Liver (tissue), 3 donors: ENCODE measurements around the gene EMID1.

Experiments used
- EGR1 ChIP-seq, 2 donors: IDR thresholded peaks; 2 replicates each; pipeline ENCODE4 v1.6.1; 2016 to 2018; ENCODE audit warnings: antibody characterized with exemption in 2 of 2, low read depth in 2 of 2
- FOXA1 ChIP-seq: IDR thresholded peaks from 2 replicates; pipeline ENCODE4 v1.6.1; 2016; ENCODE audit warnings: antibody characterized with exemption
- GABPA ChIP-seq, 2 donors: IDR thresholded peaks in 1 of 2; conservative IDR thresholded peaks in 1 of 2; 2 replicates each; pipeline ENCODE4 v1.6.1; 2016; ENCODE audit warnings: antibody characterized with exemption in 2 of 2, mild to moderate bottlenecking in 1 of 2, moderate library complexity in 1 of 2
- HNF4A ChIP-seq, 2 donors: conservative IDR thresholded peaks; 2 replicates each; pipeline ENCODE4 v1.6.1; 2016; ENCODE audit warnings: antibody characterized with exemption in 2 of 2, mild to moderate bottlenecking in 2 of 2
- JUND ChIP-seq, 2 donors: IDR thresholded peaks; 2 replicates each; pipeline ENCODE4 v1.6.1; 2016; ENCODE audit warnings: antibody characterized with exemption in 2 of 2
- RAD21 ChIP-seq, 2 donors: IDR thresholded peaks; 2 replicates each; pipeline ENCODE4 v1.6.1; 2016; ENCODE audit warnings: antibody characterized with exemption in 2 of 2, mild to moderate bottlenecking in 2 of 2
- REST ChIP-seq: IDR thresholded peaks from 2 replicates; pipeline ENCODE4 v1.6.1; 2016; ENCODE audit warnings: antibody characterized with exemption, mild to moderate bottlenecking
- RXRA ChIP-seq, 2 donors: IDR thresholded peaks; 2 replicates each; pipeline ENCODE4 v1.6.1; 2017 to 2018; ENCODE audit warnings: antibody characterized with exemption in 2 of 2, mild to moderate bottlenecking in 1 of 2
- TAF1 ChIP-seq: conservative IDR thresholded peaks from 2 replicates; pipeline ENCODE4 v1.6.1; 2016; ENCODE audit warnings: antibody characterized with exemption, mild to moderate bottlenecking
- YY1 ChIP-seq: IDR thresholded peaks from 2 replicates; pipeline ENCODE4 v1.6.1; 2016; ENCODE audit warnings: antibody characterized with exemption, mild to moderate bottlenecking
- TF ChIP-seq, protein P1 (sequence below): fragments of 150-350 bp; IDR thresholded peaks from 2 replicates; pipeline ENCODE4 v1.5.1; 2017; ENCODE audit warnings: improper control_type of control experiment, low read depth, low read length; ENCODE audit not compliant: missing input control
- TF ChIP-seq, protein P2 (sequence below): IDR thresholded peaks from 2 replicates; pipeline ENCODE4 v1.6.1; 2016; ENCODE audit warnings: antibody characterized with exemption
- TF ChIP-seq, protein P3 (sequence below): IDR thresholded peaks from 2 replicates; pipeline ENCODE4 v1.6.1; 2016; ENCODE audit warnings: antibody characterized with exemption
- donor health status: healthy.
- donor health status: healthy.

DNA sequence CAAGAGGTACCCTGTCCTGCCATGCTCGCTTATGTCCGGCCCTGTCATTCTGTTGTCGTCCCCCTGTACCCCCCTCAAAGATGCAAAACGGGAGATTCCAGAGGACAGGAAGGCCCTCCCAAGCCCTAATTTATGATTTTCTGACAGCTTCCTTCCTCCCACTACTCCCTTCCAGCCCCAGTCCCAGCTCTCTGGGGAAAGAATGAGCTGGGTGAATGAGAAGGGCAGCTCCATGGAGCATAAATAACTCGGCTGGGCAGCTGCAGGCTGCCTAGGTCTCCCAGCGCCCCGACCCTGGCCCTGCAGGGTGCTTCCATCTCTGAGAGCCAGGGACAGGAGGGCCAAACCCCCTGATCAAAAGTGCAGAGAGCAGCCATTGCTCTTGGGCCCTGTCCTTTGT, 3.9 kb upstream of the EMID1 start:
- TF ChIP-seq, protein P1, sequence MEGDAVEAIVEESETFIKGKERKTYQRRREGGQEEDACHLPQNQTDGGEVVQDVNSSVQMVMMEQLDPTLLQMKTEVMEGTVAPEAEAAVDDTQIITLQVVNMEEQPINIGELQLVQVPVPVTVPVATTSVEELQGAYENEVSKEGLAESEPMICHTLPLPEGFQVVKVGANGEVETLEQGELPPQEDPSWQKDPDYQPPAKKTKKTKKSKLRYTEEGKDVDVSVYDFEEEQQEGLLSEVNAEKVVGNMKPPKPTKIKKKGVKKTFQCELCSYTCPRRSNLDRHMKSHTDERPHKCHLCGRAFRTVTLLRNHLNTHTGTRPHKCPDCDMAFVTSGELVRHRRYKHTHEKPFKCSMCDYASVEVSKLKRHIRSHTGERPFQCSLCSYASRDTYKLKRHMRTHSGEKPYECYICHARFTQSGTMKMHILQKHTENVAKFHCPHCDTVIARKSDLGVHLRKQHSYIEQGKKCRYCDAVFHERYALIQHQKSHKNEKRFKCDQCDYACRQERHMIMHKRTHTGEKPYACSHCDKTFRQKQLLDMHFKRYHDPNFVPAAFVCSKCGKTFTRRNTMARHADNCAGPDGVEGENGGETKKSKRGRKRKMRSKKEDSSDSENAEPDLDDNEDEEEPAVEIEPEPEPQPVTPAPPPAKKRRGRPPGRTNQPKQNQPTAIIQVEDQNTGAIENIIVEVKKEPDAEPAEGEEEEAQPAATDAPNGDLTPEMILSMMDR = no peak
- no peak for TF ChIP-seq RAD21 (IDR thresholded peaks at IDR 0.05)
- TF ChIP-seq TAF1 = no peak
- TF ChIP-seq, protein P2, sequence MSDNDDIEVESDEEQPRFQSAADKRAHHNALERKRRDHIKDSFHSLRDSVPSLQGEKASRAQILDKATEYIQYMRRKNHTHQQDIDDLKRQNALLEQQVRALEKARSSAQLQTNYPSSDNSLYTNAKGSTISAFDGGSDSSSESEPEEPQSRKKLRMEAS = no peak
- no peak for TF ChIP-seq YY1
- no peak for TF ChIP-seq RXRA (IDR thresholded peaks at IDR 0.05)
- TF ChIP-seq HNF4A (conservative IDR thresholded peaks at IDR 0.05) = no peak
- TF ChIP-seq EGR1 (IDR thresholded peaks at IDR 0.05; ENCODE audit: low read depth in 2 of 2) = no peak
- no peak for TF ChIP-seq REST
- TF ChIP-seq, protein P3, sequence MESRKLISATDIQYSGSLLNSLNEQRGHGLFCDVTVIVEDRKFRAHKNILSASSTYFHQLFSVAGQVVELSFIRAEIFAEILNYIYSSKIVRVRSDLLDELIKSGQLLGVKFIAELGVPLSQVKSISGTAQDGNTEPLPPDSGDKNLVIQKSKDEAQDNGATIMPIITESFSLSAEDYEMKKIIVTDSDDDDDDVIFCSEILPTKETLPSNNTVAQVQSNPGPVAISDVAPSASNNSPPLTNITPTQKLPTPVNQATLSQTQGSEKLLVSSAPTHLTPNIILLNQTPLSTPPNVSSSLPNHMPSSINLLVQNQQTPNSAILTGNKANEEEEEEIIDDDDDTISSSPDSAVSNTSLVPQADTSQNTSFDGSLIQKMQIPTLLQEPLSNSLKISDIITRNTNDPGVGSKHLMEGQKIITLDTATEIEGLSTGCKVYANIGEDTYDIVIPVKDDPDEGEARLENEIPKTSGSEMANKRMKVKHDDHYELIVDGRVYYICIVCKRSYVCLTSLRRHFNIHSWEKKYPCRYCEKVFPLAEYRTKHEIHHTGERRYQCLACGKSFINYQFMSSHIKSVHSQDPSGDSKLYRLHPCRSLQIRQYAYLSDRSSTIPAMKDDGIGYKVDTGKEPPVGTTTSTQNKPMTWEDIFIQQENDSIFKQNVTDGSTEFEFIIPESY = no peak
- TF ChIP-seq JUND (IDR thresholded peaks at IDR 0.05) = no peak
- TF ChIP-seq FOXA1 = no peak
- TF ChIP-seq GABPA (IDR thresholded peaks at IDR 0.05 in 1 of 2, conservative IDR thresholded peaks at IDR 0.05 in 1 of 2) = no peak
